ENCODE data around the gene SPRR2D.
"Not testable (repeated sequence)": the region's sequence is repeated elsewhere in the genome, so short reads cannot be mapped to it uniquely, and the experiment has no call there.

SPRR2D gene

DNA sequence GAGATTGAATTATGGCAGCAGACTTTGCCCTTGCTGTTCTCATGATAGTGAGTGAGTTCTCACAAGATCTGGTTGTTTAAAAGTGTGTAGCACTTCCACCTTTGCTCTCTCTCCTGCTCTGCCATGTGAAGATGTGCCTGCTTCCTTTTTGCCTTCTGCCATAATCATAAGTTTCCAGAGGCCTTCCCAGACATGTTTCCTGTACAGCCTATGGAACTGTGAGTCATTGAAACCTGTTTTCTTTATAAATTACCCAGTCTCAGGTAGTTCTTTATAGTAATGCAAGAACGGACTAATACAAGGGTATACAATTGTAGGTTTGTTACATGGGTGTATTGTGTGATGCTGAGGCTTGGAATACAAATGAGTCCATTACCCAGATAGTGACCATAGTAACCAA is 5.7 kb downstream of the SPRR2D start:
- H3K9ac ChIP-seq (ENCODE audit: low read depth, low read length) = no peak overlapping the region
- H3K4me3 ChIP-seq (ENCODE audit: low read depth, low read length) = no peak overlapping the region
- H3K4me1 ChIP-seq (ENCODE audit: control insufficient read depth, insufficient read depth, low read length) = no peaks in the 10 kb centered on the region
- H3K36me3 ChIP-seq (ENCODE audit: control insufficient read depth, insufficient read depth, low read length) = no peaks in the 10 kb centered on the region
- no peaks in the 10 kb centered on the region for H3K27me3 ChIP-seq (ENCODE audit: control insufficient read depth, insufficient read depth, low read length)
- H3K9me3 ChIP-seq (ENCODE audit: control insufficient read depth, insufficient read depth, low read length) = no peaks in the 10 kb centered on the region

DNA sequence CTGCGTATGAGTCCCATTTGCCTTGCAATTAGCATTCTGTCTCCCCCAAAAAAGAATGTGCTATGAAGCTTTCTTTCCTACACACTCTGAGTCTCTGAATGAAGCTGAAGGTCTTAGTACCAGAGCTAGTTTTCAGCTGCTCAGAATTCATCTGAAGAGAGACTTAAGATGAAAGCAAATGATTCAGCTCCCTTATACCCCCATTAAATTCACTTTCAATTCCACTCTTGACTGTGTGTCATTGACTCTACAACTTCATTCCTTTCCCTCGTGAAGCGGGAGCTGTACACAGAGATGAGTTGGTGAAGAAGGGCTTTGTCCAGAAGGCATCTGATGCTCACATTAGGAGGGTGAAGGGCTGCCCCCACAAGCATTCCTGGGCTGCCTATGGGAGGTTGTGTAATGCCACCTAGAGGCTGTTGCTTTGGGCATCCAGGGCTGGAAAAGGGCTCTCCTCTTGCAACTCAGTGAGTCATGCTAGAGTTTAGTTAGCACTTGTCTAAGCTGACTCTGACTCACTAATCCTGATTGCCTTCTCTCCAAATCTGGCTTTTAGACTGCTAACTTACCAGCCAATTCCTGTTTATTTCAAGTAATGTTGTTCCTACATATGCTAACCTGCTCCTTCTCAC is 8.1 kb downstream of the SPRR2D start:
- Histone ChIP-seq H3K4me3 (ENCODE audit: low read depth, low read length) (no peak overlapping the region), H3K36me3 (ENCODE audit: control insufficient read depth, insufficient read depth, low read length) (no peaks in the 10 kb centered on the region), H3K4me1 (ENCODE audit: control insufficient read depth, insufficient read depth, low read length) (no peaks in the 10 kb centered on the region), H3K9ac (ENCODE audit: low read depth, low read length) (no peak overlapping the region), H3K9me3 (ENCODE audit: control insufficient read depth, insufficient read depth, low read length) (no peaks in the 10 kb centered on the region), H3K27me3 (ENCODE audit: control insufficient read depth, insufficient read depth, low read length) (no peaks in the 10 kb centered on the region)

DNA sequence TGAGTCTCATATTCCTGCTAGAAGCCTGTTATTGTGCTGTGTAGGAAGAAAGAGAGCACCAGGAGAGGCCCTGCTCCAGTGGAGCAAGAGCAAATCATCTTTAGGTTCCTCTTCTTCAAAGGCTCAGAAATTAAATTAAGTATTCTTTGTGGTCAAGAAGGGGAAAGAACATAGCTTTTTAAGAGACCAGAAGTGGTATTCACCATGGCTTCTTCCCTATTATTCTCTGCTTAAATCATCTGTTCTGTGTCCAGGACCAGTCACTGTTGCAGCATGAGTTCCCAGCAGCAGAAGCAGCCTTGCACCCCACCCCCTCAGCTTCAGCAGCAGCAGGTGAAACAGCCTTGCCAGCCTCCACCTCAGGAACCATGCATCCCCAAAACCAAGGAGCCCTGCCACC is 8.8 kb downstream of the SPRR2D start:
- Histone ChIP-seq H3K9ac (ENCODE audit: low read depth, low read length) (no peak overlapping the region), H3K27me3 (ENCODE audit: control insufficient read depth, insufficient read depth, low read length) (no peaks in the 10 kb centered on the region), H3K9me3 (ENCODE audit: control insufficient read depth, insufficient read depth, low read length) (no peaks in the 10 kb centered on the region), H3K36me3 (ENCODE audit: control insufficient read depth, insufficient read depth, low read length) (no peaks in the 10 kb centered on the region), H3K4me1 (ENCODE audit: control insufficient read depth, insufficient read depth, low read length) (no peaks in the 10 kb centered on the region), H3K4me3 (ENCODE audit: low read depth, low read length) (no peak overlapping the region)

DNA sequence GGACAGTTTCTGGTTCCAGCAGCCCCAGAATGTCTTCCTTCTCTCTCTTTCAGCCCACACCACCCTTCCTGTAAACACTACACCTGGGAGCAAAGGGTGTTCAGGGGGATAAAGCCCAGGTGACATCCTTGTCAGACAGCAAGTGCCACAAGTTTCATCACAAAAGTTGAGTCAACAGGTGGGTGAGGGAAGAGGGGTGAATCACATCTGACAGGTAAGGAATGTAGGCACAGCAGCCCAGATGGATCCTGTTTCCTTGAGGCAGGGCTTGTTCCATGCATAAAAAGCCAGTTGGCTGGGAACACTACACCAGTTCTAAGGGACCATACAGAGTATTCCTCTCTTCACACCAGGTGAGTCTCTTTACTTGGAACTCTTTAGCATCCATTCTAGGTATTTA is 10.0 kb downstream of the SPRR2D start, which contains the start of gene SPRR1B:
Gene SPRR1B, plus strand, starts transcription at position 309 of the 400 bp plus-strand sequence. CDS start 1,143 bp downstream, outside the sequence.
- H3K9ac ChIP-seq (ENCODE audit: low read depth, low read length) = no peak within 1 kb of the TSS
- H3K27me3 ChIP-seq (ENCODE audit: control insufficient read depth, insufficient read depth, low read length) = no peaks in the 10 kb centered on the region
- H3K36me3 ChIP-seq (ENCODE audit: control insufficient read depth, insufficient read depth, low read length) = no peaks in the 10 kb centered on the region
- H3K4me3 ChIP-seq (ENCODE audit: low read depth, low read length) = no peak within 1 kb of the TSS
- no peaks in the 10 kb centered on the region for H3K4me1 ChIP-seq (ENCODE audit: control insufficient read depth, insufficient read depth, low read length)
- H3K9me3 ChIP-seq (ENCODE audit: control insufficient read depth, insufficient read depth, low read length) = no peaks in the 10 kb centered on the region

DNA sequence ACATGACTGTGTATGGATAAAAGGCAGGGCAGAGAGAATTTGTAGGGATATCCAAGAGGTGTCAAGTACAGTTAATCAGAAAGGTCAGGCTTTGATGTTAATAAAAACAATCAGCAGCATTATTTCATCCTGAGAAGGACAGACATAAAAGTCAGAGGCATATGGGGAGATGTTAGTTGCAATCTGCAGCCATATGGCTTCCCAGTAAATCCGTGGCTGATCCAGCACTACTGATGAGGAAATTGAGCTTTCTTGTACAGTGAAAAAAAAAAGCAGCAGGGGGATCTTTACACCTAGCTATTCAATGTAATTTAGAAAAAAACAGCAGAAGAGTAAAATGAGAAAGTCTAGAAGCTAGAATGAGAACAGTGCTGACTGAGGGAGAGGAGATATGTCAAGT is 12.2 kb downstream of the SPRR2D start:
- Histone ChIP-seq H3K9me3 (ENCODE audit: control insufficient read depth, insufficient read depth, low read length) (no peaks in the 10 kb centered on the region), H3K36me3 (ENCODE audit: control insufficient read depth, insufficient read depth, low read length) (no peaks in the 10 kb centered on the region), H3K27me3 (ENCODE audit: control insufficient read depth, insufficient read depth, low read length) (no peaks in the 10 kb centered on the region), H3K4me3 (ENCODE audit: low read depth, low read length) (no peak overlapping the region), H3K9ac (ENCODE audit: low read depth, low read length) (no peak overlapping the region), H3K4me1 (ENCODE audit: control insufficient read depth, insufficient read depth, low read length) (no peaks in the 10 kb centered on the region)

DNA sequence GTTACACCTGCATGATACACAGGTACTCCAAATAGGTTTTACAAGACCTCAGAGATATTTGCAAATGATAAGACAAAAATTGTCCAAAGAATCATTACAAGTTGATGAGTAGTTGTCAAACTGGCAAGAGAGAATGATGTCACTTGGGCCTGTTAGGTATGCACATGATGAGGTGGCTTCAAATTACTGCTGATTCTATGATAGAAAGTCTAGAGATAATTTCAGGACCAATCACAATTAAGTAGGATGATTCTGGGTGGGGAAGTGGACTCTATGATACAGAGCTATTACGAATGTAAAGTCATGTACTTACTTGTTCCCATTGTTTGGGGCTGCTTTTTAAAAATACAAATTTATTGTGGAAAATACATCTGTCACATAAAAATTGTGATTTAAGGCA is 15.1 kb downstream of the SPRR2D start:
- no peaks in the 10 kb centered on the region for H3K36me3 ChIP-seq (ENCODE audit: control insufficient read depth, insufficient read depth, low read length)
- H3K27me3 ChIP-seq (ENCODE audit: control insufficient read depth, insufficient read depth, low read length) = no peaks in the 10 kb centered on the region
- no peak overlapping the region for H3K4me3 ChIP-seq (ENCODE audit: low read depth, low read length)
- peaks cover 5% of the 10 kb centered on the region for H3K4me1 ChIP-seq (ENCODE audit: control insufficient read depth, insufficient read depth, low read length)
- no peaks in the 10 kb centered on the region for H3K9me3 ChIP-seq (ENCODE audit: control insufficient read depth, insufficient read depth, low read length)
- no peak overlapping the region for H3K9ac ChIP-seq (ENCODE audit: low read depth, low read length)

DNA sequence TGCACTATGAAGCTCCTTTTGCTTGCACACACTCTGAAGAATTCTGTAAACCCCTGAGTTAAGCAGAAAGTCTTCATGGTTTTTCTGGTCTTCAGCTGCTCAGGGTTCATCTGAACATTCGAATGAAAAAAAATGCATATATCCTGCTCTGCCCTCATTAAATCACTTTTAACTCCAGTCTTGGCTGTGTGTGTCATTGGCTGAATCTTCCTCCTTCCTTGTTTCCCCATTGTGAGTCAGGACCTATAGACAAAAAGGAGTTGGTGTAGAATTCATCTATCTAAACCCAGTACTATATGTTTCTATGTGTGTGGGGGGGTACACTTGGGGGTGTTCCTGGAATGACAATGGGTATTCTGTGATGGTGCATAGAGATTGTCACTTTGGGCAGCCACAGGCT is 16.5 kb downstream of the SPRR2D start:
- no peaks in the 10 kb centered on the region for H3K36me3 ChIP-seq (ENCODE audit: control insufficient read depth, insufficient read depth, low read length)
- no peak overlapping the region for H3K9ac ChIP-seq (ENCODE audit: low read depth, low read length)
- peaks cover 5% of the 10 kb centered on the region for H3K4me1 ChIP-seq (ENCODE audit: control insufficient read depth, insufficient read depth, low read length)
- no peak overlapping the region for H3K4me3 ChIP-seq (ENCODE audit: low read depth, low read length)
- H3K27me3 ChIP-seq (ENCODE audit: control insufficient read depth, insufficient read depth, low read length) = no peaks in the 10 kb centered on the region
- H3K9me3 ChIP-seq (ENCODE audit: control insufficient read depth, insufficient read depth, low read length) = no peaks in the 10 kb centered on the region

DNA sequence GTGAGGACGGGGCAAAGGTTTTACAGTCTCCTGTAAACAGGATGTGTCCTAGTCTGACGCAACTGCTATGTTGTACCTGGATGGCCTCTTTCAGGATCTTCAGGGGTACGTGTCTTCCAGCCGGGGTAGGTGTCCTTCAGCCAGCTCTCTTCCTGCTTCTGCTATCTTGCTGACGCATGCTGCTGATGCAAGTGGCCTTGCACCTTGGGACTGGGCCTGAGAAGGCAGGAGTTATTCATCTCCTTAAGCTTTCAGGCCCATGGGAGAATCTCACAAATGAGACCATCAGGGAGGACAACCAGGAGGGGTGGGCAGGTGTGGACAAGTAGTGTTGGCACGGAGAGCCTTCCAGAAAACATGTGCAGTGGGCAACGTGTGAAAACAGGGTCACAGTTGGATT is 17.8 kb downstream of the SPRR2D start:
- no peak overlapping the region for H3K4me3 ChIP-seq (ENCODE audit: low read depth, low read length)
- no peaks in the 10 kb centered on the region for H3K36me3 ChIP-seq (ENCODE audit: control insufficient read depth, insufficient read depth, low read length)
- no peaks in the 10 kb centered on the region for H3K9me3 ChIP-seq (ENCODE audit: control insufficient read depth, insufficient read depth, low read length)
- H3K9ac ChIP-seq (ENCODE audit: low read depth, low read length) = no peak overlapping the region
- no peaks in the 10 kb centered on the region for H3K27me3 ChIP-seq (ENCODE audit: control insufficient read depth, insufficient read depth, low read length)
- peaks cover 5% of the 10 kb centered on the region for H3K4me1 ChIP-seq (ENCODE audit: control insufficient read depth, insufficient read depth, low read length)

DNA sequence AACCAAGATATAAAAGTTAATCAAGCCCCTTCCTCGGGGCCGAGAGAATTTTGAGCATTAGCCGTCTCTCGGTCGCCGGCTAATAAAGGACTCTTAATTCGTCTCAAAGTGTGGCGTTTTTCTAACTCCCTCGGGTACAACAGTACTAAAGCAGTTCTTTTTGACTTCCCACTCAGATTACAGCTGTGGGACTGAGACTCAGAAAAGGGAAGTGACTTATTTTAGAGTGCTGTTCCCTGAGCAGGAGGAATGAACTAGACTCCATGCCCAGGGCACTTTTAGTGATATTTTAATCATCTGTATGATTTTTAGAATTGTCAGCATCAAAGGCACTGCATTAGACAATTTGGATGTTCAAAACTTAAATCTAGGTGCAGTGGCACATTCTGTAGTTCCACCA is 18.6 kb downstream of the SPRR2D start:
- H3K4me1 ChIP-seq (ENCODE audit: control insufficient read depth, insufficient read depth, low read length); H3K9me3 ChIP-seq (ENCODE audit: control insufficient read depth, insufficient read depth, low read length); H3K9ac ChIP-seq (ENCODE audit: low read depth, low read length); H3K4me3 ChIP-seq (ENCODE audit: low read depth, low read length); H3K36me3 ChIP-seq (ENCODE audit: control insufficient read depth, insufficient read depth, low read length); H3K27me3 ChIP-seq (ENCODE audit: control insufficient read depth, insufficient read depth, low read length): not testable (repeated sequence)

DNA sequence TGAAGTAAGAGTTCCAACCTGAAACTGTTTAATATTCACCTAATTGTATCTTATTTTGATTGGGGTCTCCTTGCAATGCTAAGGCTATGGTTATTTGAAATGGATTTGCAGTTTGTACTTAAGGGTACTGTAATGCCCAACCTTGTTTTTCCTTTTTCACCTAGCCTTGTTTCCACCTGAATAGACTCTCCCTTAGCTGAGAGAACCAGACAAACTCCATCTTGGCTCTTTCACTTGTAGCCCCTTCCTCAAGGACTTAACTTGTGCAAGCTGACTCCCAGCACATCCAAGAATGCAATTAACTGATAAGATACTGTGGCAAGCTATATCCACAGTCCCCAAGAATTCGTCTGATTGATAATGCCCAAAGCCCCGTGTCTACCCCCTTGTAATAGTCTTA is 19.1 kb downstream of the SPRR2D start:
- not testable (repeated sequence) for H3K9ac ChIP-seq (ENCODE audit: low read depth, low read length); H3K4me1 ChIP-seq (ENCODE audit: control insufficient read depth, insufficient read depth, low read length); H3K4me3 ChIP-seq (ENCODE audit: low read depth, low read length); H3K9me3 ChIP-seq (ENCODE audit: control insufficient read depth, insufficient read depth, low read length); H3K36me3 ChIP-seq (ENCODE audit: control insufficient read depth, insufficient read depth, low read length); H3K27me3 ChIP-seq (ENCODE audit: control insufficient read depth, insufficient read depth, low read length)

DNA sequence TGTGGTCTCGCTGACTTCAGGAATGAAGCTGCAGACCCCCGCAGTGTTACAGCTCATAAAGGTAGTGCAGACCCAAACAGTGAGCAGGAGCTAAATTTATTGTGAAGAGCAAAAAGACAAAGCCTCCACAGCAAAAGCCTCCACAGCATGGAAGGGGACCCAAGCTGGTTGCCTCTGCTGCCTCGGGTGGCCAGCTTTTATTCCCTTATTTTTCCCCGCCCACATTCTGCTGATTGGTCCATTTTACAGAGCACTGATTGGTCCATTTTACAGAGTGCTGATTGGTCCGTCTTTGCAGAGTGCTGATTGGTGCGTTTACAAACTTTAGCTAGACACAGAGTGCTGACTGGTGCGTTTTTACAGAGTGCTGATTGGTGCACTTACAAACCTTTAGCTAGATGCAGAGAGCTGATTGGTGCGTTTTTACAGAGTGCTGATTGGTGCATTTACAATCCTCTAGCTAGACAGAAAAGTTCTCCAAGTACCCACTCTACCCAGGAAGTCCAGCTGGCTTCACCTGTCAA is 29.6 kb downstream of the SPRR2D start:
- H3K27me3 ChIP-seq (ENCODE audit: control insufficient read depth, insufficient read depth, low read length); H3K4me3 ChIP-seq (ENCODE audit: low read depth, low read length); H3K4me1 ChIP-seq (ENCODE audit: control insufficient read depth, insufficient read depth, low read length); H3K9me3 ChIP-seq (ENCODE audit: control insufficient read depth, insufficient read depth, low read length); H3K36me3 ChIP-seq (ENCODE audit: control insufficient read depth, insufficient read depth, low read length); H3K9ac ChIP-seq (ENCODE audit: low read depth, low read length): not testable (repeated sequence)

DNA sequence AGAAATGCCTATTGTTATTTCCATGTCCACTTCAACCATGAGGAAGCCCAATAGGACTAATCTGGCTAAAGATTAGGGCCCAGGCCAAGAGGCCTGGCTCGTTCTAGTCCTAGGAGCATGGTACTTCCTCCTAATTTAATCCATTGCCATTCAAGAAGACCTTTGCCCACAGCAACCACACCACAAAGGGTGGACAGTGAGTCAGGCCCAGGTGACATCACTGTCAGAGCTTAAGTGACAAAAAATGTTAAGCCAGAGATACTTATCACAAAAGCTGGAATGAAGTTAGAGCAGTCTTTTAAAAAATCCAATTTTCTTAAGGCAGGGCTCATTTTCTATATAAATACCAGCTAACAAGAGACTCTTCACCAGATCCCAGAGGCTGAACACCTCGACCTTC is 39.5 kb downstream of the SPRR2D start, which contains the start of gene SPRR3:
Gene SPRR3, plus strand, starts transcription at position 368 of the 400 bp plus-strand sequence. CDS start 1,272 bp downstream, outside the sequence.
- Histone ChIP-seq H3K9ac (ENCODE audit: low read depth, low read length) (no peak within 1 kb of the TSS), H3K4me1 (ENCODE audit: control insufficient read depth, insufficient read depth, low read length) (no peaks in the 10 kb centered on the region), H3K9me3 (ENCODE audit: control insufficient read depth, insufficient read depth, low read length) (no peaks in the 10 kb centered on the region), H3K27me3 (ENCODE audit: control insufficient read depth, insufficient read depth, low read length) (peaks cover 2% of the 10 kb centered on the region), H3K36me3 (ENCODE audit: control insufficient read depth, insufficient read depth, low read length) (no peaks in the 10 kb centered on the region), H3K4me3 (ENCODE audit: low read depth, low read length) (no peak within 1 kb of the TSS)

All from iPS-15b (cell line).